Measurements from ENCODE around the gene ZNF107.
"Not testable (repeated sequence)": the region's sequence is repeated elsewhere in the genome, so short reads cannot be mapped to it uniquely, and the experiment has no call there.

ZNF107 gene

DNA sequence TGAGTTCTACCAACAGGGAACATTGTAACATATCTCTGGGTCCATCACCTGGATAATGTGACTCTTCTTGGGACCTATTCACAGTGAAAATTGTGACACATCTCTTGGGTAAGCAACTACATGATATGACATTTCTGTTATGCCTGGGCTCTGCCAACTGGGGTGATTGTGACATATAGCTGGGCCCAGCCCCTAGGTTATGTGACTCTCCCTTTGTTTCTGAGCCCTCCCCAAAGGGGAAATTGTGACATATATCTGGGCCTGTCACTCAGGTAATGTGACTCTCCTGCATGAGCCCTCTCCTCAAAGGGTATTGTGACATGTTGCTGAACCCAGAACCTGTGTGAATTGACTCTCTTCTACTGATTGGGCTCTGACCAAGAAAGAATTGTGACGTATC is 22.4 kb upstream of the ZNF107 start:
- DNase-seq = no peak

DNA sequence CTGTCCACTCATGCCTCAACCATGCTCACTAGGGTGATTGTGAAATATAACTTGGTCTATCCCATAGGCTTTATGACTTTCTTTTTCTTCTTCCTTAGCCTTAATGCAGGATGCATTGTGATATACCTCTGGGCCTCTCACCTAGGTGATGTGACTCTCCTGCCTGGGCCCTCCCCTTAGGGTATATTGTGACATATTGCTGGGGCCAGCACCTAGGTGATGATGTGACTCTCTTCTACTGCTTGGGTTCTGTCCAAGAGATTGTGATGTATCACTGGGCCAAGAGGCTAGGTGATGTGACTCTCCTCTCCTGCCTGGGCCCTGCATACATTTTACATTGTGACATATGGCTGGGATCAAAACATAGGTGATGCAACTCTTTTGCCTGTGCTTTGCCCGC is 14.7 kb upstream of the ZNF107 start:
- DNase-seq = no peak

DNA sequence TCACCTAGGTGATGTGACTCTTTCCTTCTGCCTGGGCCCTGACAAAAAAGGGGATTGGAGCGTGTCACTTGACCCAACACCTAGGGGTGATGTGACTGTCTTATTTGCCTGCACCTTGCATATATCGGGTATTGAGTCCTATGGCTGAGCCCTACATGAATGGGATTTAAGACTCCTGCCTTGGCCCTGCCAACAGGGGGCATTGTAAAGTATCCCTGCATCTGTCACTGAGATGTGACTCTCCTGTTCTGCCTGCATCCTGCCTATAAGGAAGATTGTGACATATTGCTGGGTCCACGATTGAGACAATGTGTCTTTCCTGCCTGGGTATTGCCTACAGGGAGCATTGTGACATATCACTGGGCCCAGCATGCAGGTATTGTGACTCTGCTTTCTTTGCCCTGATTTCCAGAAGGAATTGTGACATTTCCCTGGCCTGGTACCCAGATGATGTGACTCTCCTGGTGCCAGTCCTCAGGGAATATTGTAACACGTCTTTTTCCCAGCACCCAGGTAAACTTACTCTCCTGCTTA is 14.2 kb upstream of the ZNF107 start:
- no peak for DNase-seq

DNA sequence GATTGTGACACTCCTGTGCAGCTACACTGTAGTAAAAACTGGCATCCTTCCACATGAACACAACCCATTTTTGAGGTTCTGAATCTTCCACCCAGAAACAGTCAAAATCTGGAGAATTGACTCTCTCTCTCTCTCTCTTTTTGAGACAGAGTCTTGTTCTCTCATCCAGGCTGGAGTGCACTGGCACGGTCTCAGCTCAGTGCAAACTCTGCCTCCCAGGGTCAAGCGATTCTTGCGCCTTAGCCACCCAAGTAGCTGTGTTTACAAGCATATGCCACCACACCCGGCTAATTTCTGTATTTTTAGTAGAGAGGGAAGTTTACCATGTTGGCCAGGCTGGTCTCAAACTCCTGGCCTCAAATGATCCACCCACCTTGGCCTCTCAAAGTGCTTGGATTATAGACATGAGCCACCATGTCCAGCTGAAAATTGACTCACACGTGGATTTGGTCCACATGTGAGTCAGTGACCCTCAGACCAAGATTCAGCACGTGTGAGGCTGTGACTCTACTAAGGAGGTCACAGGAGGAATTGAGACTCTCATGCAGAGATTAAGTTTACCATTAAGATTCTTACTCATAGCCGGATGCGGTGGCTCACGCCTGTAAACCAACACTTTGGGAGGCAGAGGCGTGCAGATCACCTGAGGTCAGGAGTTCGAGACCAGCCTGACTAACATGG is 12.1 kb upstream of the ZNF107 start:
- DNase-seq = no peak

DNA sequence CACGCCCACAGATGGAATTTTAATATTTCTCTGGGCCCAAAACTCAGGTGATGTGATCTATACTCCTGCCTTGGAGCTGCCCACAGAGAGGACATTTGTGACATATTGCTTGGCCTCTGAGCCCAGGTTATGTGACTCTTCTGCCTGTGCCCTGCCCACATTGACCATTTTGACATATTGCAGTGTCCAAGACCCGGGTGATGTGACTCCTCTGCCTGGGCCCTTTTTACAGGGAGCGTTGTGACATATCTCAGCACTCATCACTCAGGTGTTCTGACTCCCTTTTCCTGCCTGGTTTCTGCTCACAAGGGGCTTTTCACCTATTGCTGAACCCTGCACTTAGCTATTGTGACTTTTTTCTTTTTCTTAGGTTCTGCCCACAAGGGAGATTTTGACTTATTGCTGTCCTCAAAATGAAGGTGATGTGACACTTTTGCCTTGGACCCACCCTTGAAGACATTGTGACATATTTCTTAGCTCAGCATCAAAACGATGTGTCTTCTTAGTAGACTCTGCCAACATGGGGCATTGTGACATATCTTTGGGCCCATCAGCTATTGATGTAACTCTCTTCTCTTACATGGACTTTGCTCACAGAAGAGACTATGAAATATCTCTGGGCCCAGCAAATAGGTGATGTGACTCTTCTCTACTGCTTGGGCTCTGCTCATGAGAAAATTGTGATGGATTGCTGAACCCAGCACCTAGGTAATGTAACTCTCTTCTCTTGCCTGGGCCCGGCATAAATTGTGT is 11.0 kb upstream of the ZNF107 start:
- DNase-seq = no peak

- DNase-seq = no peak
Observed at GRCh38 chr7:64655811-64656210, 10.1 kb upstream of the ZNF107 start.

GRCh38 chr7:64656489-64656888 is 9.4 kb upstream of the ZNF107 start:
- DNase-seq = no peak

DNA sequence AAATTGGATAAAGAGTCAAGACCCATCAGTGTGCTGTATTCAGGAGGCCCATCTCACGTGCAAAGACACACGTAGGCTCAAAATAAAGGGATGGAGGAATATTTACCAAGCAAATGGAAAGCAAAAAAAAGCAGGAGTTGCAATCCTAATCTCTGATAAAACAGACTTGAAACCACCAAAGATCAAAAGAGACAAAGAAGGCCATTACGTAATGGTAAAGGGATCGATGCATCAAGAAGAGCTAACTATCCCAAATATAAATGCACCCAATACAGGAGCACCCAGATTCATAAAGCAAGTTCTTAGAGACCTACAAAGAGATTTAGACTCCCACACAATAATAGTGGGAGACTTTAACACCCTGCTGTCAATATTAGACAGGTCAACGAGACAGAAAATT is 3.8 kb upstream of the ZNF107 start:
- not testable (repeated sequence) for DNase-seq

DNA sequence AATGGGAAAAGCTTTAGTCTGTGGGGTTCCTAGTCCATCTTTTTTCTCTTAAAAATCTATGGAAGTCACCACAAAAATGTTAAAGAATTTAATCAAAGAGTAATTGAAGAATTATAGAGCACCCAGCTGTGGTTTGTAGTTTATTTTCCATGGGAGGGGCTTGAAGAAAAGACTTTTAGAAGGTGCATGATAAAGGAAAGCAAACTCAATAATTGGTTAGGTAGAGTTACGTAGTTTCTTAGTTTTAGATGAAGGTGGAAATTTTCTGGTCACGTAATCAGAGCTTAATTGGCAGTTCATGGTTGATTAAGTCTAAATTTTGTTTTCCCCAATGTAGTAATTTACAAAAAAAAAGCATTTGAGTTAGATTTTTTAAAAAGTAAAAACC is 724 bp downstream of the ZNF107 start:
- DNase-seq = no peak

DNA sequence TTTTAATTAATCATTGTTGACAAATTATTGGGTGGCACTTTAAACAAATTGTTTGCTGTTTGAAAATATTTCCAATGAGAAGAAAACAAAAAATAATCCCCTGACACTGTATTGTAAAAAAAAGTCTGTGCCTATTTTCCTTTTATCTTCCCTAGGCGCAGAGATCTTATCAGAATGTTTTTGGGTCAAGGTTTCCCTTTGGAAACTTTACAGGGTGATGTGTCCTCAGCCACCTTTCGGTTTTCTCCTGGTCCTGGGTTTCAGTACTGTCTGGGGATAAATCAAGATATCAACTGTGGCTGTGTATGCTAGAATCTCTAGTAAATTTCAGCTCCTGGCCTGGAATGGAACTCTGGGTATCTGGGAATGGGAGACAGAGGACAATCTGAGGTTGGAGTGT is 1.4 kb downstream of the ZNF107 start:
- DNase-seq = no peak

- no peak for DNase-seq
Observed at GRCh38 chr7:64672414-64672813, 6.5 kb downstream of the ZNF107 start.

DNA sequence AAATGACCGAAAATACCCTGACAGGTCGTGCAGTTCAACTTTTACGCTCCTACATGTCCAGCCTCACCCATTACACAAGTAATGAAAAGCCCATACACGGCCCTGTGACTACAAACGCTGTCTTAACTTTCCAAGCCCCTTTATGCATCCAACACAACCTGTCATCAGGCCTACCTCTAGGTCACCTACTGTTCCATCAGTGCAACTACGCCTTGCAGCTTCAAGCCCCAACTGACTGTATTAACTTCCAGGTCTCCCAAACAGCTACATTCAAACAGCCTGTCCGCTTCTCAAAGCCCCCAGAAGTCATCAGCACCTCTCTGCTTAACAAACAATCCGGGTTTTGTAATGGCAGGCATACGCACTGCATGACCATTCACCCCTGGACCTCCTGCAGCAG is 19.2 kb downstream of the ZNF107 start:
- DNase-seq = no peak

DNA sequence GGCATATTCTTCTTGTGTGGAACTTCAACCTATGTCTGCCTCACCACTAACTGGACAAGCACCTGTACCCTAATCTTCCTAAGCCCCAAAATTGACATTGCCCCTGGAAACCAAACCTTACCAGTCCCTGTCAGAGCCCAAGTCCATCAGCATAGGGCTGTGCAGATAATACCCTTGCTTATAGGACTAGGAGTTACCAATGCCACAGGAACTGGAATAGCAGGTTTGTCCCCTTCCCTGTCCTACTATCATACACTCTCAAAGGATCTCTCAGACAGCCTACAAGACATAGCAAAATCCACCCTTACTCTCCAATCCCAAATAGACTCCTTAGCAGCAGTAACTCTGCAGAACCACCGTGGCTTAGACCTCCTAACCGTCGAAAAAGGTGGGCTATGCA is 19.8 kb downstream of the ZNF107 start:
- no peak for DNase-seq

DNA sequence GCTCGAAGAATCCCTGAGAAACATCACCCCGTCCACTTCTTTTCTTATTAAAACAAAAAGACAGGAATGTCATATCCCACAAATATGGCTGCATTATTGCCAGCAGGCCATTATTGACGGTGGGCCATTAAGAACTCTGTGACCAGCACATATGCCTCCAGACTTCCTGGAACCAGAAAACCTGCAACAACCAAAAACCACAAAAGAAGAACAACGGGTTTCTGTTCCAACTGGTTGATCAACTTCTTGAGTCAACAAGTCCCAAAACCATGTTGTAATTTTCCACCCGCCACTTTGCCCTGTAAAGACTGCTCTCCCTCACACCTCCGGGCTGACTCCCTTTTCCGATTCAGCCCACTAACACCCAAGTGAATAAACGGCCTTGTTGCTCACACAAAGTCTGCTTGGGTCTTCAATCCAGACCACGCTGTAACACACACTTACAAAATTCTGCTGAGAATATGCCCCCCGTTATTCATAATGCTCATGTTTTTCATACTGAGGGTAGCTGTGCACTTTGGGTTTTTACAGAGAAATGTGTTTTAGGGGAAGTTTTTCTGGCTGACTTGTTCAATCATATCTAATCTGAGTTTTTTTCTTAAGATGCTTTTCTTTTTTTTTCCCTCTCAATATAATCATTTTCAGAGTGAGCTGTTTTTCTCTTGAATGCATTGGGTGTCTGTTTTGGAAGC is 20.7 kb downstream of the ZNF107 start:
- DNase-seq = no peak

DNA sequence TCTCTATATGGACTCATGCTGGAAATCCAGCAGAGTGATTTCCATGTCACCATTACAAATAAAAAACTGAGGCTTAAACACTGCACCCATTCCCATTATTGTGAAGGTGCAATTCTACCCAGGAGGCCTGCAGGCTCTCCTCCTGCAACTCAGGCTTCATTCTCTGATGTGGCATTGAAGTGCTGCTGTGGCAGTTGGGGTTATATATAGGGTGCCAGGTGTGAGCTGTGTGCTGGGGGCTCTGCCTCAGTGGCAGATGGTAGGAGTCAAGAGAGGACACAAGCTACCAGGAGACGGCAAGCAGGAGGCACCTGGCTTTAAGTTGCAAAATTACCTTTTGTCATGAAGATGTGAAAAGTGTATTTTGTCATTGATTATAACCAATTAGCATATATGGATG is 21.3 kb downstream of the ZNF107 start:
- no peak for DNase-seq

GRCh38 chr7:64688988-64689387 is 23.1 kb downstream of the ZNF107 start:
- no peak for DNase-seq

GRCh38 chr7:64691831-64692230 is 25.9 kb downstream of the ZNF107 start:
- DNase-seq = no peak

GRCh38 chr7:64697863-64698262 is 31.9 kb downstream of the ZNF107 start:
- not testable (repeated sequence) for DNase-seq

DNA sequence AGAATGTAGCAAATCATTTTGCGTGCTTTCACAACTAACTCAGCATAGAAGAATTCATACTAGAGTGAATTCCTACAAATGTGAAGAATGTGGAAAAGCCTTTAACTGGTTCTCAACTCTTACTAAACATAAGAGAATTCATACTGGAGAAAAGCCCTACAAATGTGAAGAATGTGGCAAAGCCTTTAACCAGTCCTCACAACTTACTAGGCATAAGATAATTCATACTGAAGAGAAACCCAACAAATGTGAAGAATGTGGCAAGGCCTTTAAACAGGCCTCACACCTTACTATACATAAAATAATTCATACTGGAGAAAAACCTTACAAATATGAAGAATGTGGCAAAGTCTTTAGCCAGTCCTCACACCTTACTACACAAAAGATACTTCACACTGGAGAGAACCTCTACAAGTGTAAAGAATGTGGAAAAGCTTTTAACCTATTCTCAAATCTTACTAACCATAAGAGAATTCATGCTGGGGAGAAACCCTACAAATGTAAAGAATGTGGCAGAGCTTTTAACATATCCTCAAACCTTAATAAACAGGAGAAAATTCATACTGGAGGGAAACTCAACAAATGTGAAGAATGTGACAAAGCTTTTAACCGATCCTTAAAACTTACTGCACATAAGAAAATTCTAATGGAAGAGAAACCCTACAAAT is 40.8 kb downstream of the ZNF107 start:
- no peak for DNase-seq

DNA sequence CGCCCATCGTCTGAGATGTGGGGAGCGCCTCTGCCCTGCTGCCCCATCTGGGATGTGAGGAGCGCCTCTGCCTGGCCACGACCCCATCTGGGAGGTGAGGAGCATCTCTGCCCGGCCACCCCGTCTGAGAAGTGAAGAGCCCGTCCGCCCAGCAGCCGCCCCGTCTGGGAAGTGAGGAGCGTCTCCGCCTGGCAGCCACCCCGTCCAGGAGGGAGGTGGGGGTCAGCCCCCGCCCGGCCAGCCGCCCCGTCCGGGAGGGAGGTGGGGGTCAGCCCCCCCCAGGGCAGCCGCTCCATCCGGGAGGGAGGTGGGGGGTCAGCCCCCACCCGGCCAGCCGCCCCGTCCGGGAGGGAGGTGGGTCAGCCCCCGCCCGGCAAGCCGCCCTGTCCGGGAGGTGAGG is 52.0 kb downstream of the ZNF107 start:
- DNase-seq = not testable (repeated sequence)

DNA sequence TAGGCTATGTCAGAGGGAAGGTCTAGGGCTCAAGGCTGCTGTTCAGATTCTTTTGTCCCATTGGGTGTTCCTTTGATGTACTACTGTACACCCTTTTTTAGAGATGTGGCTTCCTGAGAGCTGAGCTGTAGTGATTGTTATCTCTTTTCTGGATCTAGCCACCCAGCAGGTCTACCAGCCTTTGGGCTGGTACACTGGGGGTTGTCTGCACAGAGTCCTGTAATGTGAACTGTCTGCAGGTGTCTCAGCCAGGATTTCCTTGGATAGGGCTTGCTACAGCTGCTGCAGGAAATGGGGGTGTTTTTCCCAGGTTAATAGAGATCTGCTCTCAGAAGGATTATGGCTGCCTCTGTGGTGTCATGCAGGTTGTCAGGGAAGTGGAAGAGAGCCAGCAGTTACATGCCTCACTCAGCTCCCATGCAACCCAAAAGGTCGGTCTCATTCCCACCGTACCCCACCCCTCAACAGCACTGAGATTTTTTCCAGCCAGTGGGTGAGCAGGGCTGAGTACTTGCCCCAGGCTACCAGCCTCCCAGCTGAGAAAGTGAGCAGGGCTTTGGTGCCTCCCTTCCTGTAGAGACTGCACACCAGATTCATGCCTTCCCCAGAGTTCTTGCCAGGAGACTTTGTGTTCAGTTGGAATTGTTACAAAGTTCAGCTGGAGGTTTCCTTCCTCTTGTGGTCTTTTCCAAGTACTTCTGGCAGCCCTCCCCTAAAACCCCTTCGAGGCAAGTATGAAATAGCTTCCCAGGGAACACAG is 63.3 kb downstream of the ZNF107 start:
- DNase-seq = no peak

Data from anterior cingulate cortex (tissue), 58 donors.